Lung (tissue), 12 donors: ENCODE data around the gene VTCN1. TPM values are rescaled to one million over a fixed set of nuclear protein-coding genes. Genes with fewer than 3 reads are reported as not detected.

Experiments
- ATAC-seq: fragments of 200-7000 bp; cut with Tn5 transposase; one replicate; pipeline ENCODE4 v1.9.1; 2020; ENCODE audit warnings: moderate number of reproducible peaks; ENCODE audit not compliant: insufficient read depth, low FRiP score
- DNase-seq, 3 donors: peaks; one replicate each; pipeline ENCODE4 v3.0.0-alpha.2; 2013 to 2017
- H3K27ac ChIP-seq, 2 donors: one replicate each; pipeline ENCODE4 v1.5.1; 2013; ENCODE audit warnings: mild to moderate bottlenecking in 2 of 2, moderate library complexity in 2 of 2, control low read depth in 1 of 2, inconsistent platforms in 1 of 2, low read depth in 1 of 2, low read length in 1 of 2
- H3K27me3 ChIP-seq, 3 donors: one replicate each; pipeline ENCODE4 v1.5.1; 2013; ENCODE audit warnings: low read length in 2 of 3; ENCODE audit not compliant: control insufficient read depth in 3 of 3, insufficient read depth in 3 of 3
- H3K36me3 ChIP-seq, 4 donors: one replicate each; pipeline ENCODE4 v1.5.1; 2013; ENCODE audit warnings: low read length in 4 of 4, mild to moderate bottlenecking in 1 of 4, moderate library complexity in 1 of 4; ENCODE audit not compliant: control insufficient read depth in 4 of 4, insufficient read depth in 4 of 4
- H3K4me1 ChIP-seq, 5 donors: one replicate each; pipeline ENCODE4 v1.5.1; 2013; ENCODE audit warnings: low read length in 5 of 5, mild to moderate bottlenecking in 2 of 5, moderate library complexity in 1 of 5; ENCODE audit not compliant: control insufficient read depth in 5 of 5, insufficient read depth in 5 of 5
- H3K4me3 ChIP-seq: one replicate; pipeline ENCODE4 v1.5.1; 2013; ENCODE audit warnings: mild to moderate bottlenecking, control low read depth, moderate library complexity
- H3K9ac ChIP-seq, 2 donors: one replicate each; pipeline ENCODE4 v1.5.1; 2013; ENCODE audit warnings: low read length in 2 of 2, control low read depth in 1 of 2; ENCODE audit not compliant: insufficient read depth in 1 of 2
- H3K9me3 ChIP-seq, 4 donors: one replicate each; pipeline ENCODE4 v1.5.1; 2013; ENCODE audit warnings: low read length in 3 of 4, mild to moderate bottlenecking in 1 of 4, moderate library complexity in 1 of 4; ENCODE audit not compliant: control insufficient read depth in 4 of 4, insufficient read depth in 3 of 4
- WGBS, 2 donors: extraction: QIAGEN DNeasy Blood & Tissue Kit; methylation state at CpG; one replicate each; pipeline ENCODE4 v1.1.7; 2013; 5-methylcytosine and 5-hydroxymethylcytosine counted together
- polyA plus RNA-seq, 2 donors: library from polyadenylated mRNA; stranded (reverse); fragments of 200-250 nt; gene quantifications; one replicate each; pipeline ENCODE4 v1.2.1, GENCODE V29; 2013
- total RNA-seq, 2 donors: library from RNA; depleted of rRNA in 1 of 2; stranded (reverse); fragments of >200 nt in 1 of 2; gene quantifications; one replicate each; pipeline ENCODE4 v1.2.1, GENCODE V29; 2014 to 2021
- TF ChIP-seq, protein P1 (sequence below): IDR thresholded peaks from 2 replicates; pipeline ENCODE4 v1.5.1; 2012; ENCODE audit warnings: mild to moderate bottlenecking; ENCODE audit errors: control extremely low read depth, extremely low read depth
- donor health status: control.
- donor health status: control.
- donor health status: Bipolar disorder and iron deficiency.
- donor health status: healthy.
- donor health status: DM: yes; HTN: yes; CAD: no.

The VTCN1 gene
- total and polyA plus RNA-seq, 4 donors = 0.45 to 3.9 (median 1.9) TPM

DNA sequence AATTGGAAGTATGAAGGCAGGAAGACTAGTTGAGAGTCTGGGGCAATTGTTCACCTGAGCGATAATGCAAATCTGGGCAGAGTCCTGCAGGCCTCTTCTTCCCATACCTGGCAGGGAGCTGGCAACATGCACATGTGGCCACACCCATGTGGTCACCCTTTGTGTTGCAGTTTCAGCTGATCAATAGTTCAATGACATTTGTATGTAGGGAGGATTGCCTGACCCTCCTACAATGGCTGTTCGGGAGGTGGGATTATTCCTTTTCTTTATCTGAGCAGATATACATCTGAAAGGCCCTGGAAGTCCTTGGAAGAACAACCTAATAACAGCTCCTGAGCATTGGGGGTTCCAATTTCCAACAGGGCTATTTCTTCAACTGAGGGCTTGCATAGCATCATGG is 74.0 kb downstream of the VTCN1 start:
- Histone ChIP-seq H3K36me3 (no peaks in the 10 kb centered on the region), H3K27me3 (no peaks in the 10 kb centered on the region), H3K9ac (no peak overlapping the region), H3K27ac (no peak overlapping the region), H3K4me1 (no peaks in the 10 kb centered on the region), H3K4me3 (no peak overlapping the region), H3K9me3 (no peaks in the 10 kb centered on the region)
- ATAC-seq = no peak
- TF ChIP-seq, protein P1, sequence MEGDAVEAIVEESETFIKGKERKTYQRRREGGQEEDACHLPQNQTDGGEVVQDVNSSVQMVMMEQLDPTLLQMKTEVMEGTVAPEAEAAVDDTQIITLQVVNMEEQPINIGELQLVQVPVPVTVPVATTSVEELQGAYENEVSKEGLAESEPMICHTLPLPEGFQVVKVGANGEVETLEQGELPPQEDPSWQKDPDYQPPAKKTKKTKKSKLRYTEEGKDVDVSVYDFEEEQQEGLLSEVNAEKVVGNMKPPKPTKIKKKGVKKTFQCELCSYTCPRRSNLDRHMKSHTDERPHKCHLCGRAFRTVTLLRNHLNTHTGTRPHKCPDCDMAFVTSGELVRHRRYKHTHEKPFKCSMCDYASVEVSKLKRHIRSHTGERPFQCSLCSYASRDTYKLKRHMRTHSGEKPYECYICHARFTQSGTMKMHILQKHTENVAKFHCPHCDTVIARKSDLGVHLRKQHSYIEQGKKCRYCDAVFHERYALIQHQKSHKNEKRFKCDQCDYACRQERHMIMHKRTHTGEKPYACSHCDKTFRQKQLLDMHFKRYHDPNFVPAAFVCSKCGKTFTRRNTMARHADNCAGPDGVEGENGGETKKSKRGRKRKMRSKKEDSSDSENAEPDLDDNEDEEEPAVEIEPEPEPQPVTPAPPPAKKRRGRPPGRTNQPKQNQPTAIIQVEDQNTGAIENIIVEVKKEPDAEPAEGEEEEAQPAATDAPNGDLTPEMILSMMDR = no peak
- 45 to 67% methylated on average over 2 of the region's 2 CpGs for WGBS, 2 donors
- DNase-seq = no peak

DNA sequence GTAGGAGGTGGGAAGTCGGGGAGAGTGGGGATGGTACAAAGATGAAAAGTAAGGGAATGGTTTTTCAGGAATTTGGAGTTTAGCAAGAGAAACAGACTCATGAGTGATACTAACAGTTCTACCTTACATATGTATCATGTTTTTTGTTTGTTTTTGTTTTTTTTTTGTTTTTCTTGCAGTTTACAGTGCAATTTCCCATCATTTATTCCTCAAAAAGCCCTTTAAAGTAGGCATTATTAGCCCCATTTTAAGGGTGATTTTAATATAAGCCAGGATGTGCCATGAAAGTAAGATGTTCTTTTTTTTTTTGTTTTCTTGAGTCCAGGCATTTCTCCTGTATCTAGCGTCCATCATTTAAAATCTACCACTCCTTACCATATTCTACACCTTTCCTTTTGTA is 75.4 kb downstream of the VTCN1 start:
- H3K4me1 ChIP-seq = no peaks in the 10 kb centered on the region
- no peaks in the 10 kb centered on the region for H3K27me3 ChIP-seq
- no peak for ATAC-seq
- no peak for DNase-seq
- no peak overlapping the region for H3K27ac ChIP-seq
- WGBS, 2 donors = 86 to 95% methylated on average over 2 of the region's 2 CpGs
- no peak overlapping the region for H3K4me3 ChIP-seq
- H3K9ac ChIP-seq = no peak overlapping the region
- TF ChIP-seq, protein P1 = no peak
- no peaks in the 10 kb centered on the region for H3K36me3 ChIP-seq
- no peaks in the 10 kb centered on the region for H3K9me3 ChIP-seq

DNA sequence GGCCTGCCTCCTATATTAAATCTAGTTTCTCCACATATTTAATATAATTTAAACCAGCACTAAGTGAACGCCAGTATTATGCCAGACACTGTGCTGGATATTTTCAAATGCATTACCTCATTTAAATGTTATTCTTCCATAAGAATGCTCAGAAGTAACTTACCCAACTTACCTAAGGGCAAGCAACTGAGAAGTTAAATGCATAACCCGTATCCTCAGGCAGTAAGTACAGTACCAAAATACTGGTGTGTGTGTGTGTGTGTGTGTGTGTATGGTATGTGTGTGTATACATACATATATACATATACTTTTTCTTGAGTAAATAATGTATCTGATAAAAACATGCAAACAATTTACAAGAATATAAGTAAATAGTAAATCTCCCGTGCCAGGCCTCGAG is 80.2 kb downstream of the VTCN1 start:
- Histone ChIP-seq H3K9ac (no peak overlapping the region), H3K4me3 (no peak overlapping the region), H3K27ac (no peak overlapping the region), H3K4me1 (peaks cover 0 to 13% (median 7%) of the 10 kb centered on the region in 5 donors), H3K9me3 (no peaks in the 10 kb centered on the region), H3K27me3 (no peaks in the 10 kb centered on the region), H3K36me3 (no peaks in the 10 kb centered on the region)
- no peak for DNase-seq
- ATAC-seq = no peak
- TF ChIP-seq, protein P1 = no peak
- 90 to 93% methylated on average over 4 of the region's 4 CpGs for WGBS, 2 donors
